Measurements from ENCODE around the gene NPY5R.

NPY5R gene

DNA sequence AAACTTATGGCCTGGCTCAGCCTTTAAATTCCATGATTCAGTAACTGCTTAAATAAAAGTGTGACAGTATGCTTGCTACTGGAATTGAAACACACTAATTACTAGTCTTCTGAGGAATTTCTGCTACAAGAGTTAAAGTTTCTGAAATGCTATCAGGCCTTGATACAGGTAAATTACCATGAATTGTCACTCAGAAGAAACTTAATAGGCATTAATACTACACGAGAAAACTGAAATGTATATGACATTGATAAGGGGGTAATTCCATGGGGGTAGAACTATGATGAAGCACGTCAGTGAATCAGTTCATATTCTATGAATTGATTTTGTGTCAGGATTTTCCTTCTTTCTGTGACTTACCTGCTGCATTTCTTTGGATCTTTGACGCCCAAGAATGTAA is 8.3 kb upstream of the NPY5R start:
- H3K4me3 ChIP-seq (ENCODE audit: insufficient read depth, low read depth, low read length): no peak overlapping the region
- no peaks in the 10 kb centered on the region for H3K36me3 ChIP-seq (ENCODE audit: control insufficient read depth, insufficient read depth, low read length)
- no peaks in the 10 kb centered on the region for H3K9me3 ChIP-seq (ENCODE audit: control insufficient read depth, low read length)
- H3K4me1 ChIP-seq (ENCODE audit: control insufficient read depth, insufficient read depth, low read length): no peaks in the 10 kb centered on the region
- no peak overlapping the region for H3K27ac ChIP-seq (ENCODE audit: insufficient read depth, low read depth, low read length, poor library complexity, severe bottlenecking)
- H3K27me3 ChIP-seq (ENCODE audit: control insufficient read depth, insufficient read depth, low read length, poor library complexity, severe bottlenecking): peaks cover 22% of the 10 kb centered on the region
- WGBS, 2 experiments: 91 to 95% methylated on average over 3 of the region's 3 CpGs

DNA sequence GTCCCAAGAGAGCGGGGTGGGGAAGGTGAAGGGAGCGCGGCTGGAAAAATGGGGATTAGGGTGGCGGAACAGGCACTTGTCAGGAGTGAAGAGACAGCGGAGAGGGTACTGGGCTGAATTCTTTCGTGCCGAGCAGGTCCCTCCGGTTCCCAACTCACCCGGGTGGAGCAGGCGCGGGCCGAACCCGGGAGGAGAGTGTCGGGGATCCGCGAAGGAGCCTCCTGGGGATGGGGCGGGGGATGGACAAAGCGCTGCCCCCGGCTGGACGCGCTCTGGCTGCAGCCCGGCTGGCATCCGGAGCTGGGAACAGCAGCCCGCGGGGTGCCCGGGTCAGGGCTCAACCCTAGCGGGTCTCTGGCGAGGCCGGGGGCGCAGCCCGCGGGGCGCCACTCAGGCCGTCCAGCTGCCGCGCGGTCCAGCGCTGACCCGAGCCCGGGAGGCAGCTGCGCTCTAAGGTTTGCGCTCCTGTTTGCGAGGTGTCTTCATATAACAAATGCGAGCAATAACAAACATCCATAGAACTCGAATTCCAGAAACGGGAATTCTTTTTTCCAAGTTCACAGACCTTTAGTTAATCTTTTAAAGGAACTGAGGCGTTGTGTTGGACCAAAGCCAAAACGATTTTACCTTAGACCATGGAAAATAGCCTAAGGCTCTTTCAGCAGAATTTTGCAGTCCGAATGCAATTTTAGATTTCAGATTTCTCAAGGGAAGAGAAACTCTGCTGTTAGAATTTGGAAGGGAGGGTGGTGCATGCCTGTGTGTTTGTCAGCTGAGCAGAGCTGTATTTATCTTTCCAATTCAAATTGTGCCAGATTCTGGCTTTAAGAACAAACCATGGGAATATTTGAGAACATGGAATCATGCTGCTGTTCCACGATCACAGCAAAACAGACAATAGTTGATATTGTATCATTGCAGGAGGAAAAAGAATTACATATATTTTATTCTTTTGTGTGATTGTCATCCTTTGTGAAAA is 744 bp downstream of the NPY5R start:
- Histone ChIP-seq H3K4me3 (ENCODE audit: insufficient read depth, low read depth, low read length) (peak overlapping the region; percentile 52), H3K27ac (ENCODE audit: insufficient read depth, low read depth, low read length, poor library complexity, severe bottlenecking) (no peak overlapping the region), H3K36me3 (ENCODE audit: control insufficient read depth, insufficient read depth, low read length) (no peaks in the 10 kb centered on the region), H3K27me3 (ENCODE audit: control insufficient read depth, insufficient read depth, low read length, poor library complexity, severe bottlenecking) (peaks cover 53% of the 10 kb centered on the region), H3K4me1 (ENCODE audit: control insufficient read depth, insufficient read depth, low read length) (no peaks in the 10 kb centered on the region), H3K9me3 (ENCODE audit: control insufficient read depth, low read length) (no peaks in the 10 kb centered on the region)
- WGBS, 2 experiments: 2 to 3% methylated on average over 50 of the region's 50 CpGs

DNA sequence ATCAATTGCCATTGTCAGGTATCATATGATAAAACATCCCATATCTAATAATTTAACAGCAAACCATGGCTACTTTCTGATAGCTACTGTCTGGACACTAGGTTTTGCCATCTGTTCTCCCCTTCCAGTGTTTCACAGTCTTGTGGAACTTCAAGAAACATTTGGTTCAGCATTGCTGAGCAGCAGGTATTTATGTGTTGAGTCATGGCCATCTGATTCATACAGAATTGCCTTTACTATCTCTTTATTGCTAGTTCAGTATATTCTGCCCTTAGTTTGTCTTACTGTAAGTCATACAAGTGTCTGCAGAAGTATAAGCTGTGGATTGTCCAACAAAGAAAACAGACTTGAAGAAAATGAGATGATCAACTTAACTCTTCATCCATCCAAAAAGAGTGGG is 7.0 kb downstream of the NPY5R start:
- Histone ChIP-seq H3K9me3 (ENCODE audit: control insufficient read depth, low read length) (no peaks in the 10 kb centered on the region), H3K4me3 (ENCODE audit: insufficient read depth, low read depth, low read length) (no peak overlapping the region), H3K4me1 (ENCODE audit: control insufficient read depth, insufficient read depth, low read length) (no peaks in the 10 kb centered on the region), H3K27me3 (ENCODE audit: control insufficient read depth, insufficient read depth, low read length, poor library complexity, severe bottlenecking) (peaks cover 4% of the 10 kb centered on the region), H3K36me3 (ENCODE audit: control insufficient read depth, insufficient read depth, low read length) (no peaks in the 10 kb centered on the region), H3K27ac (ENCODE audit: insufficient read depth, low read depth, low read length, poor library complexity, severe bottlenecking) (no peak overlapping the region)

DNA sequence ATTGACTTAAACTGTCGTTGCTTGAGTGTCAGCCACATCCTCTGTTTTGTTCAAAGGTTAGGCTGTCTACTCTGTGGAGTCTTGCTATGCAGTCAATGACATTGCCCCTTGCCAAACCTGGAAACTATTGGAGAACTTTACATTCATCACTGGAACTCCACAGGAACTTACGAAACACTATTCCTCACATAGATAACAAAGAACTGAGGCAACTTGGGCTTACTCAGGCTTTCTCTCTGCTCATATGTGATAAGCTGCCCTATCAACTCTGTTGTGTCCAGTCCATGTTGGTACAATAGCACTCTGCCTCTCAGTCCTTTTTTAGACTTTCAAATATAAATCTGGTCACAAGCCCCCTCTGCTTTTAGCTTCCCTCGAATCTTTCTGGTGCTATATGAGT is 9.4 kb downstream of the NPY5R start:
- no peaks in the 10 kb centered on the region for H3K4me1 ChIP-seq (ENCODE audit: control insufficient read depth, insufficient read depth, low read length)
- WGBS, 2 experiments: 88 to 91% methylated on average over 2 to 3 of the region's 3 CpGs
- no peak overlapping the region for H3K27ac ChIP-seq (ENCODE audit: insufficient read depth, low read depth, low read length, poor library complexity, severe bottlenecking)
- no peak overlapping the region for H3K4me3 ChIP-seq (ENCODE audit: insufficient read depth, low read depth, low read length)
- H3K9me3 ChIP-seq (ENCODE audit: control insufficient read depth, low read length): no peaks in the 10 kb centered on the region
- no peaks in the 10 kb centered on the region for H3K36me3 ChIP-seq (ENCODE audit: control insufficient read depth, insufficient read depth, low read length)
- no peaks in the 10 kb centered on the region for H3K27me3 ChIP-seq (ENCODE audit: control insufficient read depth, insufficient read depth, low read length, poor library complexity, severe bottlenecking)

DNA sequence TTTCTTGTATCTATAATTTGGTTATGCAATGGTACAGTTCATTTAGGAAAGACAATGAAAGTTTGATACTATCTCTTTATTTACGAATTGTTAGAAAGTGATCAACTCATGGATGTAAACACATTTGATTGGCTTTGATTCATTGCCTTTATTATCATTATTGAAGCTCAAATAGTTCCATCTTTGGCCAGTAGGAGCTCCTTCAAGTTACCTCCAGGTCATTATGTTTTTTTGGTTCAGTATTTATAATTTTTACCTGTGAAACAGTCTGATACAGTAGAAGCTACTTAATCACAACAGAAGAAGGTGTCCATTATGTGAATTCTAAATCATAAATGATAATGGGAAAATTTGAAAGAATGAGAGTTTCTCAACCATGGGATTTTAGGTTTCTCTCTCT is 12.4 kb downstream of the NPY5R start:
- 100% methylated on average over 1 of the region's 1 CpG for WGBS, 2 experiments
- no peaks in the 10 kb centered on the region for H3K4me1 ChIP-seq (ENCODE audit: control insufficient read depth, insufficient read depth, low read length)
- H3K36me3 ChIP-seq (ENCODE audit: control insufficient read depth, insufficient read depth, low read length): no peaks in the 10 kb centered on the region
- no peak overlapping the region for H3K4me3 ChIP-seq (ENCODE audit: insufficient read depth, low read depth, low read length)
- H3K27me3 ChIP-seq (ENCODE audit: control insufficient read depth, insufficient read depth, low read length, poor library complexity, severe bottlenecking): no peaks in the 10 kb centered on the region
- H3K27ac ChIP-seq (ENCODE audit: insufficient read depth, low read depth, low read length, poor library complexity, severe bottlenecking): no peak overlapping the region
- no peaks in the 10 kb centered on the region for H3K9me3 ChIP-seq (ENCODE audit: control insufficient read depth, low read length)

DNA sequence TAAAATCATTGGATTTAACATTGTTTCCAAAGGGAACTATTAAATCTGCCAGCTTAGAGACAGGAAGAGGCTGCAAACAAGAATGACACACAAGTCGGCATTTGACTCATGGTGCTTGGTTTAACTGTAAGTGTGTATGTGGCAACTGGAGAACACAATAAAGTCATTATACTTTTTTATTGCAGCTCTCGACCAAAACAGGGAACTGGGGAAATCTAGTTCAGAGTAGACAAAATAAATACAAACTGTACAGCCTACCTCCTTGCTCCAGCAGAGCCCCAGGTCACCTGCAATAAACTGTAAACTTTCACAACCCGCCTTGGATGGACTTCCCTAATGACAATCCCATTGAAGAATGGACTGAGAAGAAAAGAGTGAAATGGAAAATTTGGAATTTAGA is 24.0 kb downstream of the NPY5R start:
- WGBS, 2 experiments: 76 to 79% methylated on average over 2 to 3 of the region's 3 CpGs
- no peak overlapping the region for H3K4me3 ChIP-seq (ENCODE audit: insufficient read depth, low read depth, low read length)
- H3K27me3 ChIP-seq (ENCODE audit: control insufficient read depth, insufficient read depth, low read length, poor library complexity, severe bottlenecking): no peaks in the 10 kb centered on the region
- no peaks in the 10 kb centered on the region for H3K36me3 ChIP-seq (ENCODE audit: control insufficient read depth, insufficient read depth, low read length)
- H3K4me1 ChIP-seq (ENCODE audit: control insufficient read depth, insufficient read depth, low read length): no peaks in the 10 kb centered on the region
- H3K9me3 ChIP-seq (ENCODE audit: control insufficient read depth, low read length): no peaks in the 10 kb centered on the region
- H3K27ac ChIP-seq (ENCODE audit: insufficient read depth, low read depth, low read length, poor library complexity, severe bottlenecking): no peak overlapping the region

DNA sequence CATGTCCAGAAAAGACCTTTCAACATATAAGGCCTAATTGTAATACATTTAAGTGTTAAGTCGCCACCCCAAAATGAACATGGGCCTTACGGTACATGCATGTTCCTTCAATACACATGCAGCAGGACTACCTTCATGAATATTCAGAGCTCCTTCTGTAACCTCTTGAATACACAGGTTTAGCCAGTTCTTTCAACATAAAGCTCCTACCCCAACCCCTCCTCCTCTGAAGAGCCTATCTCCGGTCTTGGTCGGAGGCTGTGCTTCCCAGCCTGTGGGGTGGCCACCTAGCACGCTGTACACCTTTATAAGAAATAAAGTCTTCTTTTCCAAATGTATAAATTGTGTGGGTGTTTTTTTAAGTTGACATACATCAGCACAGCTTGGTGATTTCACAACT is 28.3 kb downstream of the NPY5R start:
- Histone ChIP-seq H3K4me3 (ENCODE audit: insufficient read depth, low read depth, low read length) (no peak overlapping the region), H3K36me3 (ENCODE audit: control insufficient read depth, insufficient read depth, low read length) (no peaks in the 10 kb centered on the region), H3K4me1 (ENCODE audit: control insufficient read depth, insufficient read depth, low read length) (no peaks in the 10 kb centered on the region), H3K27me3 (ENCODE audit: control insufficient read depth, insufficient read depth, low read length, poor library complexity, severe bottlenecking) (no peaks in the 10 kb centered on the region), H3K9me3 (ENCODE audit: control insufficient read depth, low read length) (no peaks in the 10 kb centered on the region), H3K27ac (ENCODE audit: insufficient read depth, low read depth, low read length, poor library complexity, severe bottlenecking) (no peak overlapping the region)
- 85 to 89% methylated on average over 4 of the region's 5 CpGs for WGBS, 2 experiments

DNA sequence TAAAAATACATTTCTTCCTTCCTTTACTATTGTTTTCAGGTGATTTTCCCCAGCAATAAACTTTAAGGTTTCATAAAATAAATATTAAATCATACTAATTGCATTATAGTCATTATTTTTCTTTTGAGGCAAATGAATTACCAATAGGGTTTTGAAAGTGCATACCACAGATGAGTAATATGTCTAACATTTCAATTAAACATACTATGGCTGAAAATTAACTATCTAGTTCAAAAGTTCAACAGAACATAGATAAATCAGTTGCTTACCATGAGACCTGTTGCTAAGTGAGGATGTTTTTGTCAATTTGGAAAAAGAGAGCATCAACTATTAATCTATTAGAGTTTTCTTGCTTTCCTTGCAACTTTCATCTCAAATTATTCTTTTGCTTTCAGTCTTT is 35.0 kb downstream of the NPY5R start:
- Histone ChIP-seq H3K36me3 (ENCODE audit: control insufficient read depth, insufficient read depth, low read length) (no peaks in the 10 kb centered on the region), H3K27ac (ENCODE audit: insufficient read depth, low read depth, low read length, poor library complexity, severe bottlenecking) (no peak overlapping the region), H3K4me3 (ENCODE audit: insufficient read depth, low read depth, low read length) (no peak overlapping the region), H3K9me3 (ENCODE audit: control insufficient read depth, low read length) (no peaks in the 10 kb centered on the region), H3K4me1 (ENCODE audit: control insufficient read depth, insufficient read depth, low read length) (no peaks in the 10 kb centered on the region), H3K27me3 (ENCODE audit: control insufficient read depth, insufficient read depth, low read length, poor library complexity, severe bottlenecking) (no peaks in the 10 kb centered on the region)

DNA sequence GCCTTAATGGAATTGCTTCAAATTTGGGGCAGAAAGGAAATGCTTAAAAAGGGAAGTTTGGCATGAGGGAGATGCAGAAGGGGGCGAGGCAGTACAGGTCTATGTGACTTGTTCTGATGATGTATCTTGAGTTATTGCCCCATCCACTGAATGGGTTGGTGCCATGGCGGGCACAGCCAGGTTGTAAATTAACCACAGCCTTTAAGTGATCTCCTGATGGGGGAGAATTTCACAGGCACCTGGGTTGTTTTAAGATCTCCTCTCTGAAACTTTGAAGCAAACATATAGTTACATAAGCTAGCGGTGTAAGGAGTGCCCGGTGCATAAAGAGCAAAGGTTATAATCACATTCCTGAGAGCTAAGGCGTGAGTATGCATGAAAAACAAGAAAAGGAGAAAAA is 37.0 kb downstream of the NPY5R start:
- Histone ChIP-seq H3K4me3 (ENCODE audit: insufficient read depth, low read depth, low read length) (no peak overlapping the region), H3K27me3 (ENCODE audit: control insufficient read depth, insufficient read depth, low read length, poor library complexity, severe bottlenecking) (no peaks in the 10 kb centered on the region), H3K4me1 (ENCODE audit: control insufficient read depth, insufficient read depth, low read length) (no peaks in the 10 kb centered on the region), H3K9me3 (ENCODE audit: control insufficient read depth, low read length) (no peaks in the 10 kb centered on the region), H3K27ac (ENCODE audit: insufficient read depth, low read depth, low read length, poor library complexity, severe bottlenecking) (no peak overlapping the region), H3K36me3 (ENCODE audit: control insufficient read depth, insufficient read depth, low read length) (no peaks in the 10 kb centered on the region)
- 83 to 88% methylated on average over 5 of the region's 5 CpGs for WGBS, 2 experiments

DNA sequence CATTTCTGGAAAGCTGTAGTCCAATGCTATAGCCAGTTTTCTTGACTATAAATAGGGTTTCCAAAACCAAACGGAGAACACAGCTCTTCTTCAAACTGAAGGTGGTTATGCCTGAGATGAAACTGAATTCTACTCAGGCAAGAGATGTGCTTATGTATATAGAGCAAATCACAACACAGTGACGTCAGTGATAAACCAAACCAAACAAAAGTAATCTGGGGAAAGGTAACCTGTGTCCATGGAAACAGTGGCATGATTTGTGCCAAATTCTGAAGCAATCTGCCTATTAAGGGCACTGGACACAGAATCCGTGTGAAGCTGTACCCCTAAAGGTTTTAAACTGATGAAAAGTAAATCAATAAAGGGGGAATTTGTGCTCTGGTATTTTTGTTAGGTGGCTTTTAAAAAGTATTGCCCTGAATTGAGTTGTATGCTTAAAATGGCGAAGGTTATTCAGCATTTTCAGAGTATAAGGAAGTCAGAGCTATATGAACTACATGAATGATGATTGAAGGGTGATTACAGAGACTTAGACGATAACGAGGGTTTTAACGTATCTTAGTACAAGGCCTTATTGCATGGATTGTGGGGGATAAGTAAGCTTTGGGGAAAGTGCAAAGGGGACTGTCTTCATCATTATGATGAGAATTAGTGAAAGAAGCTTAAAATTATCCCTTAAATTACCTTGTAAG is 38.6 kb downstream of the NPY5R start:
- H3K4me1 ChIP-seq (ENCODE audit: control insufficient read depth, insufficient read depth, low read length): no peaks in the 10 kb centered on the region
- no peaks in the 10 kb centered on the region for H3K27me3 ChIP-seq (ENCODE audit: control insufficient read depth, insufficient read depth, low read length, poor library complexity, severe bottlenecking)
- WGBS, 2 experiments: 92 to 96% methylated on average over 7 of the region's 7 CpGs
- H3K4me3 ChIP-seq (ENCODE audit: insufficient read depth, low read depth, low read length): no peak overlapping the region
- no peaks in the 10 kb centered on the region for H3K36me3 ChIP-seq (ENCODE audit: control insufficient read depth, insufficient read depth, low read length)
- no peak overlapping the region for H3K27ac ChIP-seq (ENCODE audit: insufficient read depth, low read depth, low read length, poor library complexity, severe bottlenecking)
- no peaks in the 10 kb centered on the region for H3K9me3 ChIP-seq (ENCODE audit: control insufficient read depth, low read length)
